Endothelial cell of umbilical vein (primary cell): Measurements from ENCODE around the gene FRMD4A. TPM values are rescaled to one million over a fixed set of nuclear protein-coding genes. Genes with fewer than 3 reads are reported as not detected.

Experiments
- BruUV-seq: library from RNA; stranded (reverse); fragments of 400-500 nt; replicated peaks from 2 replicates; lab custom pipeline; 2021; lab: Mats Ljungman, UMichigan
- CTCF ChIA-PET: fragments of 300-600, 350-600 bp; sonication (Branson Sonifier 250); formaldehyde crosslinking; loops from one replicate; lab custom pipeline; 2021; ENCODE audit warnings: antibody characterized with exemption, inconsistent platforms; lab: Charles Lee
- POLR2A ChIA-PET: fragments of 300-600, 350-600 bp; sonication (Branson Sonifier 250); formaldehyde crosslinking; loops from one replicate; lab custom pipeline; 2021; ENCODE audit warnings: antibody characterized with exemption, inconsistent platforms; lab: Charles Lee
- DNase-seq: peaks from one replicate; pipeline ENCODE4 v3.0.0-alpha.2; 2011; ENCODE audit warnings: low read depth, low spot score
- FAIRE-seq: peaks from 2 replicates; lab custom pipeline; 2011; peaks lifted over from hg19 to GRCh38; lab: Jason Lieb, UNC
- H2AFZ ChIP-seq: 2 replicates; pipeline ENCODE4 v1.6.0; 2012; ENCODE audit warnings: low read depth, low read length, control low read depth, inconsistent platforms
- H3K27ac ChIP-seq: 2 replicates; pipeline ENCODE4 v1.5.1; 2011; ENCODE audit warnings: low read depth, mild to moderate bottlenecking, control low read depth, low read length, moderate library complexity; ENCODE audit not compliant: insufficient read depth
- H3K27me3 ChIP-seq, 2 experiments: 2 replicates each; pipeline versions ENCODE4 v1.6.0 to v1.6.1; 2011; ENCODE audit warnings: low read length in 2 of 2, mixed read lengths in 1 of 2; ENCODE audit not compliant: control insufficient read depth in 2 of 2, insufficient read depth in 2 of 2
- H3K36me3 ChIP-seq, 2 experiments: 2 replicates in 1 of 2; 3 replicates in 1 of 2; pipeline ENCODE4 v1.5.1; 2011; ENCODE audit warnings: low read length in 2 of 2, mild to moderate bottlenecking in 1 of 2, moderate library complexity in 1 of 2; ENCODE audit not compliant: control insufficient read depth in 2 of 2, insufficient read depth in 2 of 2; ENCODE audit errors: extremely low read depth in 1 of 2
- H3K4me1 ChIP-seq: 3 replicates; pipeline ENCODE4 v1.5.1; 2011; ENCODE audit warnings: mild to moderate bottlenecking, low read length; ENCODE audit not compliant: control insufficient read depth, insufficient read depth; ENCODE audit errors: extremely low read depth
- H3K4me2 ChIP-seq: 2 replicates; pipeline ENCODE4 v1.6.1; 2011; ENCODE audit warnings: low read length, control low read depth, mixed read lengths; ENCODE audit not compliant: insufficient read depth
- H3K4me3 ChIP-seq, 3 experiments: fragments of 200-600 bp in 1 of 3; sonication (generic), shearing (Covaris generic) in 1 of 3; replicated peaks in 1 of 3; 2 replicates each; pipeline ENCODE4 v1.5.1; 2011 to 2016; ENCODE audit warnings: control low read depth in 3 of 3, low read length in 3 of 3, mild to moderate bottlenecking in 2 of 3, inconsistent platforms in 1 of 3, low read depth in 1 of 3, moderate library complexity in 1 of 3; ENCODE audit not compliant: insufficient read depth in 1 of 3
- H3K79me2 ChIP-seq: 2 replicates; pipeline ENCODE4 v1.6.0; 2012; ENCODE audit warnings: low read length, inconsistent platforms; ENCODE audit not compliant: control insufficient read depth, insufficient read depth
- H3K9ac ChIP-seq: replicated peaks from 2 replicates; pipeline ENCODE3; 2011; ENCODE audit warnings: low read length, control low read depth; ENCODE audit not compliant: insufficient read depth; ENCODE audit errors: extremely low read depth
- H3K9me1 ChIP-seq: replicated peaks from 3 replicates; pipeline ENCODE4 v1.6.0; 2011; ENCODE audit warnings: mild to moderate bottlenecking, low read length; ENCODE audit not compliant: control insufficient read depth, insufficient read depth; ENCODE audit errors: extremely low read depth
- H3K9me3 ChIP-seq: replicated peaks from 2 replicates; pipeline ENCODE4 v1.5.1; 2012; ENCODE audit warnings: low read length, inconsistent platforms; ENCODE audit not compliant: control insufficient read depth, insufficient read depth
- H4K20me1 ChIP-seq: replicated peaks from 2 replicates; pipeline ENCODE3; 2011; ENCODE audit warnings: mild to moderate bottlenecking, low read length; ENCODE audit not compliant: control insufficient read depth, insufficient read depth; ENCODE audit errors: extremely low read depth
- CTCF ChIP-seq, 2 donors: IDR thresholded peaks; 1 replicate in 1 of 2; 2 replicates in 1 of 2; pipeline ENCODE4 v1.5.1; 2011; ENCODE audit warnings: low read length in 2 of 2, mild to moderate bottlenecking in 2 of 2, moderate library complexity in 2 of 2, control low read depth in 1 of 2, inconsistent platforms in 1 of 2, low read depth in 1 of 2; ENCODE audit not compliant: insufficient read depth in 1 of 2; ENCODE audit errors: extremely low read depth in 1 of 2
- EZH2 ChIP-seq: IDR thresholded peaks from 2 replicates; pipeline ENCODE4 v1.6.1; 2012; ENCODE audit warnings: borderline replicate concordance, low read depth, mild to moderate bottlenecking, moderate library complexity, low read length, inconsistent platforms; ENCODE audit not compliant: severe bottlenecking
- FOS ChIP-seq: IDR thresholded peaks from 2 replicates; pipeline ENCODE4 v1.6.1; 2011; ENCODE audit warnings: mild to moderate bottlenecking, low read length, moderate library complexity, borderline replicate concordance; ENCODE audit not compliant: insufficient read depth
- GATA2 ChIP-seq: IDR thresholded peaks from 2 replicates; pipeline ENCODE4 v1.7.0; 2011; ENCODE audit warnings: low read depth, mild to moderate bottlenecking, moderate library complexity, mixed read lengths, low read length; ENCODE audit not compliant: insufficient read length, insufficient read depth
- JUN ChIP-seq: IDR thresholded peaks from 2 replicates; pipeline ENCODE4 v1.6.1; 2011; ENCODE audit warnings: borderline replicate concordance, low read depth; ENCODE audit not compliant: insufficient read length, insufficient read depth
- MAX ChIP-seq: IDR thresholded peaks from 2 replicates; pipeline ENCODE4 v1.6.1; 2011; ENCODE audit not compliant: insufficient read depth, insufficient read length
- MYC ChIP-seq: IDR thresholded peaks from one replicate; pipeline ENCODE4 v1.6.1; 2011; ENCODE audit warnings: mild to moderate bottlenecking, low read depth, low read length
- POLR2A ChIP-seq: IDR thresholded peaks from 2 replicates; pipeline ENCODE4 v1.6.1; 2012; ENCODE audit warnings: low read depth, mild to moderate bottlenecking, control low read depth, low read length
- POLR2AphosphoS5 ChIP-seq: IDR thresholded peaks from 2 replicates; pipeline ENCODE4 v1.6.1; 2012; ENCODE audit warnings: low read depth, mild to moderate bottlenecking, control low read depth, low read length, moderate library complexity; ENCODE audit not compliant: insufficient read depth
- dilution Hi-C: fragments of 300-500 bp; cut with MboI; formaldehyde crosslinking; loops from one replicate; pipeline ENCODE4 v1.15.0; 2019; ENCODE audit warnings: low sequenced_read_pairs; ENCODE audit not compliant: extremely low pct_ligation_motif_present
- intact Hi-C: fragments of 100-400 bp; cut with micrococcal nuclease; formaldehyde crosslinking; loops from one replicate; pipeline ENCODE4 v1.10.0; 2022
- polyA plus RNA-seq, 4 experiments: library from polyadenylated mRNA; depleted of rRNA in 3 of 4; stranded (reverse) in 3 of 4; unstranded in 1 of 4; fragments of >200 nt; gene quantifications; 2 replicates each; pipeline versions ENCODE4 v1.2.1 to v1.2.3, GENCODE V29; 2011 to 2012; ENCODE audit warnings: missing spikeins in 1 of 4
- total RNA-seq: library from RNA; stranded (reverse); gene quantifications from 2 replicates; pipeline ENCODE4 v1.2.3, GENCODE V29; 2021

Gene FRMD4A
- total and polyA plus RNA-seq, 2 donors (not counting 3 experiments of a cell fraction or from before 2014, with no cell fraction given) = 123 to 148 TPM

- Histone ChIP-seq H3K27ac (no peak overlapping the region), H3K36me3 (no peaks in the 10 kb centered on the region), H3K4me3 (no peak overlapping the region), H3K79me2 (no peaks in the 10 kb centered on the region), H3K4me1 (no peaks in the 10 kb centered on the region), H3K9me3 (no peaks in the 10 kb centered on the region), H4K20me1 (no peaks in the 10 kb centered on the region), H3K27me3 (peaks cover 19 to 46% of the 10 kb centered on the region in 2 experiments), H3K9me1 (no peaks in the 10 kb centered on the region), H3K9ac (no peak overlapping the region), H2AFZ (no peak overlapping the region), H3K4me2 (no peak overlapping the region)
- CTCF ChIA-PET = no interaction called here
- DNase-seq = no peak
- dilution Hi-C loops (no loop called here), intact Hi-C loops (loop anchor here (10.0 kb wide), 1 partner anchor 171 kb away; no protein-coding TSS in a partner anchor)
- BruUV-seq = no TSS peak
- TF ChIP-seq EZH2 = no peak
- TF ChIP-seq MYC = no peak
- TF ChIP-seq JUN = no peak
- no peak for TF ChIP-seq GATA2
- no peak for TF ChIP-seq POLR2A
- no peak for TF ChIP-seq FOS
- no peak for TF ChIP-seq POLR2AphosphoS5
- no peak for TF ChIP-seq MAX
- no peak for TF ChIP-seq CTCF (IDR thresholded peaks at IDR 0.05; ENCODE audit: extremely low read depth in 1 of 2, insufficient read depth in 1 of 2, low read depth in 1 of 2, low read length in 2 of 2)
- FAIRE-seq = no peak
- POLR2A ChIA-PET = no interaction called here
Measured at GRCh38 chr10:14304046-14304445, 26.7 kb downstream of the FRMD4A start.
